M059J (cell line): ENCODE data around the gene TBC1D3I. TPM values are rescaled to one million over a fixed set of nuclear protein-coding genes. Genes with fewer than 3 reads are reported as not detected.
"Not testable (repeated sequence)": the region's sequence is repeated elsewhere in the genome, so short reads cannot be mapped to it uniquely, and the experiment has no call there.

Experiments used
- DNase-seq: peaks from one replicate; pipeline ENCODE4 v3.0.0-alpha.2; 2012; ENCODE audit warnings: low read depth
- total RNA-seq: library from RNA; depleted of rRNA; stranded (reverse); fragments of >200 nt; shearing (Covaris generic); gene quantifications from 2 replicates; pipeline ENCODE4 v1.2.3, GENCODE V29; 2014; rRNA removed

The TBC1D3I gene
- 1.0 TPM in 1 of 2 replicates, not detected in the other for total RNA-seq

DNA sequence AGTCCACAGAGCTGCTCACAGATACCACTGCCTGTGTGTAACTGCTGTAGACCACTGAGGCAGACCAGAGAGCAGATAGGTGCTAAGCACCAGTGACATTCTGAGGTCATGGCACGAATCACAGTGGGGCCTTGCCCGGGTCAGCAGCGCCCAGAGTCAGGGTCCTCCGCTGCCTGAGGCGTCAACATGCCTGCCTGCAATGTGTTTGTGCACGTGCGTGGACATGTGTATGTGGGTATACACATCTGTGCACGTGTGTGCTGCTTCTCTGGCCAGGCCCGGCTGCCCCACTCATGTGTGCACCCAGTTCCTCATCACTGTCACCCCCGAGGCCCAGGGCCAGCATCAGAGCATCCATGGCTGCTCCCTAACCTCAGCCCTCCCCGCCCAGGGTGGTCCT is at the start of gene TBC1D3I:
Gene TBC1D3I, minus strand, starts transcription at position 101 of the 400 bp plus-strand sequence. CDS start 1,585 bp downstream, outside the sequence.
- DNase-seq = not testable (repeated sequence)

DNA sequence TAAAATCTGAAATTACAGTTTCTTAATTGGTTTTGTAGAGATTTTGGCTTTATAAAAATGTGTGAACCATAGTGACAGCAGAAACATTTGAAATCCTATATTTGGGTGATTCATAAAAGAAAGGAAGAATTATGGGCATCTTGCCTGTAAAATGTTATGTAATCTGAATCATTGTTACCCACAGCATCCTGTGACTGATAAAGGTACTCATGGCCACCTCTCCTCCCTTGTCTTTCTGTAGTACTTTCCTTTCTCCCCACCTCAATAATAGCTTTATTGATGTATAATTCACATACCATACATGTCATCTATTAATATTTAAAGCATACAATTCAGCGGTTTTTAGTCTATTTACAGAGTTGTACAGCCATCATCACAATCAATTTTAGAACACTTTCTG is 30.8 kb upstream of the TBC1D3I start:
- DNase-seq = not testable (repeated sequence)

DNA sequence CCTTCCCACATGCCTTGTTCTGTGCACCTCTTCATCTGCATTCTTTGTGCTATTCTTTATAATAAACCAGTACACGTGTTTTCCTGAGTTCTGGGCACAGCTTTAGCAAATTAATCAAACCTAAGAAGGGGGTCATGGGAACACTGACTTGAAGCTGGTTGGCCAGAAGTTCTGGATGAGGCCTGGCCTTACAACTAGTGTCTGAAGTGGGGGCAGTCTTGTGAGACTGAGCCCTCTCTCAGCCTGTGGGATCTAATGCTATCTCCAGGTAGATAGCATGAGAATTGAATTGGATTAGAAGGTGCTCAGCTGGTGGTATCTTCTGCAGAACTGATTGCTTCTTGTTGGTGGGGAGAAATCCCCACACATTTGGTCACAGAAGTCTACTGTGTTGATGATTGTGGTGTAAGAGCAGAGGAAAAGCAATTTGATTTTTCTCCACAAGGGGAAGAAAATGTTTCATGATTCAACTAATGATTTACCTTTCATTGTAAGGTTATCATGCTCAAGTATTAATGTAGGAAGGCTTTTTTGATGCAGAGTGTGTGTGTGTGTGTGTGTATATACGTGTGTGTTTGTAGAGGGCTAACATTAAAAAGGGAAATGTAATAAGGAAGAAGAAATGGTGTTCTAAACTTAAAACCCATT is 25.7 kb upstream of the TBC1D3I start:
- DNase-seq = not testable (repeated sequence)

DNA sequence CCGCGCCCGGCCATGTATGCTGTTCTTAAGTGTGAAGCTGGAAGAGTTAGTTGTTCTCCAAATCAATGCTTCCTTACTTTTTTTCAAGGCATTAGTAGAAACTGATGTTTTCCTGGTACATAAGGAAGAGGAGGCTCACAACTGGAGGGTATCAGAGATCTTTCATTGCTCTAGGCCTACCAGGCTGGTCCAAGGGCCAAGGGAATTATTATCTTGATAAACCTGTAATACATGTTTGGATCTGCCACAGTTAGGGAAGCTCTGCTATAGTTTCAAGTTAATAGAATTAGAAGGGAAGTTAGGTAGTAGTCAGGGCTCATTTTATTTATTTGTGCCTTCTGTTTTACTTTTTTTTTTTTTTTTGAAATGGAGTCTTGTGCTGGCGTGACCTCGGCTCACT is 19.8 kb upstream of the TBC1D3I start:
- DNase-seq = not testable (repeated sequence)

DNA sequence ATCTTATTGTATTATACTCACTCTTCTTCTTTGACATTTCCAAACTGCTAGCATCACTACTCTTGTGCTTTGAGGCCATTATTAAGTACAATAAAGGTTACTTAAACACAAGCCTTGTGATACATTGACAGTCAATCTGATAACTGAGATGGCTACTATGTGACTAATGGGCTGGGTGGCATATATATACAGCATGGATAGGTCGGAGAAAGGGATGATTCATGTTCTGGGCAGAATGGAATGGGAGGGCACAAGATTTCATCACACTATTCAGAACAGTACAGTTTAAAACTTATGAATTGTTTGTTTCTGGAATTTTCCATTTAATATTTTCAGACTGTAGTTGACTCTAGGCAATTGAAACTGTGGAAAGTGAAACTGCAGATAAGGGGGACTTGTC is 18.9 kb upstream of the TBC1D3I start:
- not testable (repeated sequence) for DNase-seq

DNA sequence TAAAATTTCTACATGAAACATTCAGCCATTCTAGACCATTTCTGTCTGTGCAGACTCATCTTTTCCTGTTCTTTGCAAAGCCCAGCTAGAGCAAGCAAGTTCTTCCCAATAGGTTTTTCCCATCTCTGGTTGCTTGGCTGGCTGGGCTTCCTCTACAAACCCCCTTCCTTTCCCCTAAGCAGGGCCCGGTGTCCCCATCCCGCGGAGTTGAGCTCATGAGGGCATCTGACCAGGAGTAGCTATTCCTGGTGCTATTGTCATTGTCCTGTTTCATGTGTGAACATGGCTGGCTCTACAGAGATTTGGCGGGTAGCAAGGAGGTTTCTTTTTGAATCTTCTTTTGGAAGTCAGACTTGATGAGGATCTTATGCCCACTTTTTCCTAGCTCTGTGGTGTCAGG is 22.3 kb downstream of the TBC1D3I start:
- DNase-seq = not testable (repeated sequence)

DNA sequence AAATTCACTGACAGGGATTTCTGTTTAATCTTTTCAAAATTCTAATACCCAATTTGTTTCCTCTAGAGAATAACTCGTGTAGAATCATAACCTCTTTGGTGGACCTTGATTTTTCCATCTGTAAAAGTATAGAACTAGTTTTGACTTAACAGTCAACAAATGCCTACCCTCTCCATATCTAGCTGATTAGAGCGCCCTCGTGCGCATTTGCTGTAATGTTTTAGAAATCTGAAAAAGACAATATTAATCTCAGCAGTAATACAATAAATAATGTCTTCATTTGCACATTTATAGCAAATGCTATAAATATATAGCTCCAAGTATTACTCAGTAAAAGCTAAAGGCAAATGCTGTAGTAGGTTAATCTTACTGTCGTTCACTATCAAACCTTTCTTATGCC is 34.7 kb downstream of the TBC1D3I start:
- DNase-seq = not testable (repeated sequence)

DNA sequence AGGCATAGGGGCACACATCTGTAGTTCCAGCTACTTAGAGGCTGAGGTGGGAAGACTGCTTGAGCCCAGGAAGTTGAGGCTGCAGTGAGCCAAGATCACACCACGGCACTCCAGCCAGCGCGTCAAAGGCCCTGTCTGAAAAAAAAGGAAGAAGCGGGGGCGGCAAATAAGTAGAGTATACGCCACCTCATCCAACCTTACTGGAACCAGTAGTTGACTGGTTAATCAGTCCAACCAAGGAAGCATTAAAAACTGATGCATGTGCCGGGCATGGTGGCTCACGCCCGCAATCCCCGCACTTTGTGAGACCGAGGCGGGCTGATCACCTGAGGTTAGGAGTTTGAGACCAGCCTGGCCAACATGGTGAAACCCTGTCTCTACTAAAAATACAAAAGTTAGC is 41.4 kb downstream of the TBC1D3I start:
- DNase-seq = not testable (repeated sequence)

DNA sequence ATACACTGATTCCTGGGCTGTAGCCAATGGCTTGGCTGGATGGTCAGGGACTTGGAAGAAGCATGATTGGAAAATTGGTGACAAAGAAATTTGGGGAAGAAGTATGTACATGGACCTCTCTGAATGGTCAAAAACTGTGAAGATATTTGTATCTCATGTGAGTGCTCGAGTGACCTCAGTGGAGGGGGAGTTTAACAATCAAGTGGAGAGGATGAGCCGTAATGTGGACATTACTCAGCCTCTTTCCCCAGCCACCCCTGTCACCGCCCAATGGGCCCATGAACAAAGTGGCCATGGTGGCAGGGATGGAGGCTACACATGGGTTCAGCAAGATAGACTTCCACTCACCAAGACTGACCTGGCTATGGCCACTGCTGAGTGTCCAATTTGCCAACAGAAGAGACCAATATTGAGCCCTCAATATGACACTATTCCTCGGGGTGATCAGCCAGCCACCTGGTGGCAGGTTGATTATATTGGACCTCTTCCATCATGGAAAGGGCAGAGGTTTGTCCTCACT is 42.7 kb downstream of the TBC1D3I start:
- not testable (repeated sequence) for DNase-seq

DNA sequence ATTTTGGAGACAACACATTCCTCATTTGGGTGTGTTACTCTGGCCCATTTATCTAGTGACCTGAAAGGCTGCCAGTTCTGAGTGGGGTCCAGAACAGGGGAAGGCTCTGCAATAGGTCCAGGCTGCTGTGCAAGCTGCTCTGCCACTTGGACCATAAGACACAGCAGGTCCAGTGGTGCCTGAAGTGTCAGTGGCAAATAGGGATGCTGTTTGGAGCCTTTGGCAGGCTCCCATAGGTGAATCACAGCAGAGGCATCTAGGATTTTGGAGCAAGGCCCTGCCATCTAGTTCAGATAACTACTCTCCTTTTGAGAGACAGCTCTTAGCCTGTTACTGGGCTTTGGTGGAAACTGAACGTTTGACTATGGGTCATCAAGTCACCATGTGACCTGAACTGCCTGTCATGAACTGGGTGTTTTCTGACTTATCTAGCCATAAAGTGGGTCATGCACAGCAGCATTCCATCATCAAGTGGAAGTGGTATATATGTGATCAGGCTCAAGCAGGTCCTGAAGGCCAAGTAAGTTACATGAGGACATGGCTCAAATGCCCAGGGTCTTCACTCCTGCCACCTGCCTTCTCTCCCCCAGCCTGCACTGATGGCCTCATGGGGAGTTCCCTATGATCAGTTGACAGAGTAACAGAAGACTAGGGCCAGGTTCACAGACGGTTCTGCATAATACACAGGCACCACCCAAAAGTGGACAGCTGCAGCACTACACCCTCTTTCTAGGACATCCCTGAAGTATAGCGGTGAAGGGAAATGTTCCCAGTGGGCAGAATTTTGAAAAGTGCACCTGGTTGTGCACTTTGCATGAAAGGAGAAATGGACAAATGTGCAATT is 43.4 kb downstream of the TBC1D3I start:
- DNase-seq = not testable (repeated sequence)

DNA sequence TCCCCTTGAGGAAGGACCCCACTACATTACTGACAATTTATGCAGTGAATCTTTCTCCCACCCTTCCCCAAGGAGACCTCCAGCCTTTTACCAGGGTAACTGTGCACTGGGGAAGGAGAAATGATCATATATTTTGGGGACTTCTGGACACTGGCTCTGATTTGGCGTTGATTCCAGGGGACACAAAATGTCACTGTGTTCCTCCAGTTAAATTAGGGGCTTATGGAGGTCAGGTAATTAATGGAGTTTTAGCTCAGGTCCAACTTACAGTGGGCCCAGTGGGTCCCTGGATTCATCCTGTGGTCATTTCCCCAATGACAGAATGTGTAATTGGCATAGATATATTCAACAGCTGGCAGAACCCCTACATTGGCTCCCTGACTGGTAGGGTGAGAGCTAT is 44.8 kb downstream of the TBC1D3I start:
- not testable (repeated sequence) for DNase-seq

DNA sequence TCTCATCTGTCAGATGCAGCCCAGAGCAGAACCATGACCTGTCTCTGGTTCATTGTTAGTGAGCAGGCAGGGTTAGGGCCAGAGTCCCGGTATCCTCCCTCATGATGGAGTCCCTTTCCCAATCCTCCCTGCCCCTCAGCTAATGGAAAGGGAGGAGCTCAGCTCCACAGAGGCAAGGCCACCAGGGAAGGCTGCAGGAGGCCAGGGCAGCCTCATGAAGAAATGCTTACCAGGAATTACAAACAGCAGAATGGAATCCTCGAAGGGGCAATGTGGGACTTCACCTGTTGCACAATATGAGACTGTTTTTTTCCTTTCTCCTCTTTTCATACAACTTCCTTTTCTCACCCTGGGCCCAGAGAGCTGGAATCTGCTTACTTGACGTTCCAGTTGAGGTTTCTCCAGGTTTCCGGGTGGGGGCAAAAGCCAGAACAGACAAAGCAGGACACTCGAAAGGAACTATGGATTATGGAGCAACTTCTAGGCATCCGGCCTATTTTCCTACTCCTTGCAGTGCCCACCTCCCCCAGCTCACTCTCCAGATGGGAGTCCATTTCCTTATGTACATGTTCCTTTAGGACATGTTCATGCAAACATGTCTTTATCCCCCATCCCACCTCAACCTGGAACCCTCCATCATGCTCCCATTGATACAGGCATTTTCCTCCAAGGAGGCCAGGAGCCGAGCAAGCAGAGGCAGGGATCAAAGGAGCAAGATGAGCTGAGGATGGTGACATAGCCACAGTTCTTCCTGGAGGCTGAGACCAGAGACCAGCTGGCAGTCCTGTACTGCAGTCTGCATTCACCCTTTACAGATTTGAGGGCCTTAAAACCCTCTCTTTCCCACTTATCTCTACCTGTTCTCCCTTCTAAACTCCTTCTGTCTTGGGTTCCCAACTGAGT is 48.7 kb downstream of the TBC1D3I start:
- not testable (repeated sequence) for DNase-seq

DNA sequence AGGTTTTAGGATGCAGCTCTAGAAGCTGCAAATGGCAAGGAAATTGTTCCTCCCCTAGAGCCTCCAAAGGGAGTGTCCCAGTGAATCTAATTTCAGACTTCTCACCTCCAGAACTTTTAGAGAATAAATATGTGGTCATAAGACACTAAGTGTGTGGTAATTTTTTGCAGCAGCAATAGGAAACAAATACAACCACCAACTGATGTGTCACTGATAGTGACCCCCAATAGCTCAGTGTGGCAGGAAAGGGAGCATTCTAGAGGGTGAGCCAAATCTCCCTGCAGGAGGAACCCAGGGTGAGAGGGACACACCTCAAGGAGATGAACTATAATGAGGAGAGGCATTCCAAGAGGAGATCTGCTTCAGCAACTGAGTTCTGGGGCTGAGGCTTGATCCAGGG is 49.5 kb downstream of the TBC1D3I start:
- DNase-seq = no peak

DNA sequence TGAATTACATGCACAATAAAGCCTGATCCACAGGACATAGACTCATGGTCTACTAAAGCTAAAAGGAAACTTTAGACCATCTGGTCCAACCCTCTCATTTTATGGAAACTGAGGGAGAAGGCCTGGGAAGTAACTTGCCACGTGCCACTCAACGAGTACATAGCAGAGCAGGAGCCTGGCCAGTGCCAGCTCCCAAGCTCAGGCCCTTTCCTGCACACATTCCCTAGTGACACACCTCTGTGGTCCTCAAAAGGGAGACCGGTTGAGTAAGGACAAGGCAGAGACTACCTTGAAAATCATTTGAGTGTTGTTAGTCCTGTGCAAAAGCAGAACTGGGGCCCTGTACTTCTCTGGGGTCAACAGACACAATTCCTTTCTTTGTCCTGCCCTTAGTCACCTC is 50.7 kb downstream of the TBC1D3I start:
- no peak for DNase-seq

DNA sequence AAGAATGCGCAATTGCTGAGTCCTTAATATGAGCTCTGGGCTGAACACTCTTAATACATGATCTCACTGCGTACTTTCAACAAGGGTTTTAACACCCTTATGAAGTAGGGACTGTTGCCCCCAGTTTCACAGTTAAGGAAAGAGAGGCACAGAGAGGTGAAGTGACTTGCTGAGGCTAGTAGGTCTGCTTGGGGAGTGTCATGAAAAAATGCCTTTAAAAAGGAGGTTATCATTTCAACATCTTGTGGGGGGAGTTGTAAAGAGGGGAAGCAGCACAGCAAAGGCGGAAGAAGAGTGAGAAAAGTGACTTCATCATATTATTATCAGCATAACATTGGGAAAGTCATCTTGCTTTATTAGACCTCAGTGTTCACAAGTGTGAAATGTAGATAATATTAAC is 51.4 kb downstream of the TBC1D3I start:
- DNase-seq = no peak

DNA sequence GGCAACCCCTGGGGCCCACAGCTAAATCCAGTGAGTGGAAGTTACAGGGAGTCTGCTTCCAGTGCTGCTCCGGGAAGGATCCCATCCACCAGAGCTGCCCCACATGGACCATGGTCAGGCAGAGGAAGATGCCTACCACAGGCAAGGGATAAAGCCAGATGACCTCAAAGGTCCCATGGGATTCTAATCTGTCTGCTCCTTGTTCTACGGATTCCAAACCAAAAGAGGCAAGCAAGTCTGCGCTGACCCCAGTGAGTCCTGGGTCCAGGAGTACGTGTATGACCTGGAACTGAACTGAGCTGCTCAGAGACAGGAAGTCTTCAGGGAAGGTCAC is 52.1 kb downstream of the TBC1D3I start:
- no peak for DNase-seq

DNA sequence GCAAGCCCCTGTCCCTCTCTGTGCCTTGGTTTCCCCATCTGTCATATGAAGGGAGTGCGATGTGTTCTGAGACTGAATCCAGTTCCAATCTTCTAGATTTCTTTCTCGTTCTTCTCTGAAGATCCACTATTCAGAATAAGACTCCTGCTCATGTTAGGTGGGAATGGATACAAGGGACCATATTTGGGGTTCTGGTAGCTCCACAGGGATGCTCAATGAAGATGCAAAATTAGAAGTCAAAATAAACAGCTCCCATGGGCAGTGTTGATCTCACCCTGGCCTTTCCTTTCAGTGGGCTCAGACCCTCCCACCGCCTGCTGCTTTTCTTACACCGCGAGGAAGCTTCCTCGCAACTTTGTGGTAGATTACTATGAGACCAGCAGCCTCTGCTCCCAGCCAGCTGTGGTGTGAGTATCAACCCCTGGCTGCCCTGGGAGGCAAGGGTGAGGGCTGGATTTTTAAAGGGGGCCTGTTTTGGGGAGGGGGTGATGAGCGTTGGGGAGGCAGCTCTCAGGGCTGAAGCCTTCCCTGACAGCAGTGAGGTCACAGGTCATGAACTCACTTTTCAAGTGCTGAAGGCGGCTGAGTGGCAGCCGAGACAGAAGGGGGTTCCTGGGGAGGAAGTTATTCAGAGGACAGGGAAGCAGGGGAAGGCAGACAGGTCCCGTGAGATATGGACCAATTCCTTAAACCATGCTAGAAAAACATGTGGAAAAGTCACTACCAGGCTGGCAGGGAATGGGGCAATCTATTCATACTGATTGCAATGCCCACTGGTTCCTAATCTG is 52.7 kb downstream of the TBC1D3I start:
- not testable (repeated sequence) for DNase-seq

DNA sequence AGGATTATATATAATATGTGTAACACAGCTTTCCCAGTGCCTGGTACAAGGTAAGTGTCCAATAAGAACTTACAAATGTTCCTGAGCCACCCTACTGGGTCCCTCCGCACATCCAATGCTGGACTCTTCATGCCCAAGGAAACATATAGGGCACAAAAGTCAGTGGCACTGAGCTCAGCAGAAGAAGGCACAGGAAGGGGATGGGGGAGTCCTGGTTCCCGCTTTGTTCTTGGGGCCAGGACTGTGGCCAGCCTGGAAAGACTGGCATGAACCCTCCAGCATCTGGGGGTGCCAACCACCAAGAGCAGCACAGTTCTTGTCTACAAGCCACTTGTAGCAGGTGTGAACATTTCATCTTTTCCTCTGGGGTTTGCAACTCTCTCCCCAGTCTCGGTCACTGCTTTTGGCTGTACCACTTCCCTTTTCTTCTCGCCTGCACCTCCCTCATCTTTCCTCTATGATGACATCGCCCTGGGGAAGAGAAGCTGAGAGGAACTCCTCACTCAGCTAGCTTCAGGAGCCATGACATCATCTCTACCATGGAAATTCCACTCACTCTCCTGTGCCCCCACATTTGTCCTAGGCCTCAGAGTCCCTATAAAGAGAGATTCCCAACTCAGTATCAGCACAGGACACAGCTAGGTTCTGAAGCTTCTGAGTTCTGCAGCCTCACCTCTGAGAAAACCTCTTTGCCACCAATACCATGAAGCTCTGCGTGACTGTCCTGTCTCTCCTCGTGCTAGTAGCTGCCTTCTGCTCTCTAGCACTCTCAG is 53.7 kb downstream of the TBC1D3I start, which contains the start of gene CCL4L2:
Gene CCL4L2, plus strand, starts transcription at position 625 of the 773 bp plus-strand sequence.
- not testable (repeated sequence) for DNase-seq

DNA sequence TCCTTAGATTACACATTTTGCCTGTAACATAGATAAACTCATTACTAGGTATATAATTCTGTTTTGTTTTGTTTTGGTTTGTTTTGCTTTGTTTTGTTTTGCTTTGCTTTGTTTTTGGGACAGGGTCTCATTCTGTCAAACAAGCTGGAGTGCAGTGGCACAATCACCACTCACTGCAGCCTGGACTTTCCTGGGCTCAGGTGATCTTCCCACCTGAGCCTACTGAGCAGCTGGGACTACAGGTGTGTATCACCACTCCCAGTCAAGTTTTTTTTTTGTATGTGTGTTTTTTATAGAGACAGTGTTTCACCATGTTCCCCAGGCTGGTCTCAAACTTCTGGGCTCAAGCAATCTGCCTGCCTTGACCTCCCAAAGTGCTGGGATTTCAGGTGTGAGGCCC is 54.8 kb downstream of the TBC1D3I start:
- DNase-seq = no peak

DNA sequence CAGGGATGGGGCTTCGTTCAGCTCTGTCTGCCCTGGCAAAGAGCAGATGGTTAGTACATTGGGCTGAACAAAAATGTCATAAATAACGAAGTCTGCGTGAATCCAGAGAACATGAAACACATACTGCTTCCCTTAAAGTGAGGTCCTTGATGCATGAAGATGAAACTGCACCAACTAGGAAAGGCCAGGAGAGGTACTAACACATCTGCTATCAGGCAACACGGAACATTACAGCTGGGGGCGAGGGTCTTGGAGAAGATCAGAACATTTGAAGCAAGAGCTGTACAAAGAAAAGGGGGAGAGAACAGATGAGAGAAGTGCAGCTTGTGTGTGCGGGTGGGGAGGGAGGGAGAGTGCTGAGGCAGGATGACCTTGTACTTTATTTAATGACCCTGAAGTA is 57.0 kb downstream of the TBC1D3I start:
- DNase-seq = not testable (repeated sequence)
